GM10266 (cell line): ENCODE data around the gene VPS33A.
A peak's percentile ranks its signal among the peaks of the same experiment; 100 is the strongest.
"Not testable (repeated sequence)": the region's sequence is repeated elsewhere in the genome, so short reads cannot be mapped to it uniquely, and the experiment has no call there.

Source experiments
- DNase-seq: peaks from one replicate; pipeline ENCODE4 v3.0.0; 2012; ENCODE audit errors: extremely low spot score
- TF ChIP-seq, protein P1 (sequence below): IDR thresholded peaks from 2 replicates; pipeline ENCODE4 v1.5.1; 2012; ENCODE audit warnings: mild to moderate bottlenecking, low read depth; ENCODE audit not compliant: control insufficient read depth, insufficient read depth; ENCODE audit errors: missing control alignments

Gene VPS33A

GRCh38 chr12:122283680-122284079, 17.4 kb upstream of the VPS33A start:
- no peak for DNase-seq

DNA sequence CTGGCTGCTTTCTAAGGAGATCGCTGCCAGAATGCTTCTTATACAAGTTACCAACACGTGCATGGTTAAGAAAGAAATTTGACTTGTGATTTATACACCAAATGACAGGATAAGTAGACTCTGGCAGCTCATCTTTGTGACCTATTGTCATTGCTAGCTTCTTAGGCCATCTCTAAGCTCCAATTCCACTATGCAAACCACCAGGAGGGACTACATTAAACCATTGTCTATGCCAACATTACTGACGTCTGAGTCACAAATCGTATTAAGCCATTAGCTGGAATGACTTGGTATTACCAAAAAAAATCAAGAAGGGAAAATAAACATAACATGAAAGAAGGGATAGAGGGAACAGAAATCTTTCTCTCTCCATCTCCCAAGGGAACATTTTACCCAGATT, 15.8 kb upstream of the VPS33A start:
- DNase-seq, result no peak
- TF ChIP-seq, protein P1, sequence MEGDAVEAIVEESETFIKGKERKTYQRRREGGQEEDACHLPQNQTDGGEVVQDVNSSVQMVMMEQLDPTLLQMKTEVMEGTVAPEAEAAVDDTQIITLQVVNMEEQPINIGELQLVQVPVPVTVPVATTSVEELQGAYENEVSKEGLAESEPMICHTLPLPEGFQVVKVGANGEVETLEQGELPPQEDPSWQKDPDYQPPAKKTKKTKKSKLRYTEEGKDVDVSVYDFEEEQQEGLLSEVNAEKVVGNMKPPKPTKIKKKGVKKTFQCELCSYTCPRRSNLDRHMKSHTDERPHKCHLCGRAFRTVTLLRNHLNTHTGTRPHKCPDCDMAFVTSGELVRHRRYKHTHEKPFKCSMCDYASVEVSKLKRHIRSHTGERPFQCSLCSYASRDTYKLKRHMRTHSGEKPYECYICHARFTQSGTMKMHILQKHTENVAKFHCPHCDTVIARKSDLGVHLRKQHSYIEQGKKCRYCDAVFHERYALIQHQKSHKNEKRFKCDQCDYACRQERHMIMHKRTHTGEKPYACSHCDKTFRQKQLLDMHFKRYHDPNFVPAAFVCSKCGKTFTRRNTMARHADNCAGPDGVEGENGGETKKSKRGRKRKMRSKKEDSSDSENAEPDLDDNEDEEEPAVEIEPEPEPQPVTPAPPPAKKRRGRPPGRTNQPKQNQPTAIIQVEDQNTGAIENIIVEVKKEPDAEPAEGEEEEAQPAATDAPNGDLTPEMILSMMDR, result no peak

More at GRCh38 chr12:122283680-122284079, 17.4 kb upstream of the VPS33A start:
- TF ChIP-seq, protein P1, result no peak

- TF ChIP-seq, protein P1, result no peak
- no peak for DNase-seq
Measured at GRCh38 chr12:122276242-122276641, 9.9 kb upstream of the VPS33A start.

- DNase-seq, result no peak
- TF ChIP-seq, protein P1, result no peak
Measured at GRCh38 chr12:122275459-122275858, 9.2 kb upstream of the VPS33A start.

DNA sequence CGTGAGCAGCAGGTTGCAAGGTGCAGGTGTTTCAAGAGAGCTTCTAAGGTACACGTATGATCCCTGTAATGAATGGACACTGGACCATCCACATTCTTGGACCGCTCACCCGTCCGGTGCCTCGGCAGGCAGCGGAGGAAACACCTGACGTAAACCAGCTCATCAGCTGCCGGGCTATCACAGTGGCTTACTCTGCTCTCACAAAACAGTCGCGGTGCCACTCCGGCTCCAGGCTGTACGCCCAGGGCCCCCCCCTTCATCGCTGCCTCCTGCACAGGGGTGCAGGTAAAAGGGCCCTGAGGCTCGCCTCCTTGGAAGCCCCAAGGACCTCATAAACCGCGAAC, 436 bp downstream of the VPS33A start:
- DNase-seq, result peak; percentile 26
- TF ChIP-seq, protein P1, result no peak

DNA sequence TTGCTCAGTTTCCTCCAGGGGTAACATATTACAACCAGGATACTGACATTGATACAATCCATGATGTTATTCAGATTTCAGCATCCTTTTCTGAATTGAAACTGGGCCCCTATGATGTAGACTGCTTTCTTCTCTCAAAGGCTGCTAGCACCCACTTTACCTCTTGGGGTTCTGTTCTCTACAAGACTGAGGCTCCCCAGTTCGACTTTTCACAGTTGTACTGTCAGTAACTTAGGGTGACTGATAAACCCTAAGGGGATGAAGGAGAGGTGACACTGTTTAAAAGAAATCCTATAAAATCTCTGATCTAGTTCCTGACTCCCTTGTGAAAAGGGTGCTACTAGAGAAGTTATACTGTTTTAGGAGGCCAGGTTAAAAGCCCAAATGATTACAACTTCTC, 818 bp downstream of the VPS33A start:
- no peak for DNase-seq
- TF ChIP-seq, protein P1, result no peak

- DNase-seq, result not testable (repeated sequence)
Measured at GRCh38 chr12:122260735-122261134, 5.6 kb downstream of the VPS33A start.

GRCh38 chr12:122258939-122259338, 7.4 kb downstream of the VPS33A start:
- not testable (repeated sequence) for DNase-seq

DNA sequence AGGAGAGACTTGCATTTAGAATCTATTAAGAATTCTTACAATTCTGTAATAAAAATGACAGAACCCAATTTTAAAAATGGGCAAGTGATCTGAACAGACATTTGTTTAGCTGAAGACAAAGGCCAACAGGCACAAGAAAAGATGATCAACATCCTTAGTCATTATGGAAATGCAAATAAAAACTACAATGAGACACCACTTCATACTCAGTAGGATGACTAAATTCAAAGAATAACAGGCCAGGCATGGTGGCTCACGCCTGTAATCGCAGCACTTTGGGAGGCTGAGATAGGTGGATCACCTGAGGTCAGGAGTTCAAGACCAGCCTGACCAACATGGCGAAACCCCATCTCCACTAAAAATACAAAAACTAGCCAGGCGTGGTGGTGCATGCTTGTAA, 7.8 kb downstream of the VPS33A start:
- DNase-seq, result not testable (repeated sequence)
